Ramos (cell line): ENCODE data around the gene PPP4R3A.
"Not testable (repeated sequence)": the region's sequence is repeated elsewhere in the genome, so short reads cannot be mapped to it uniquely, and the experiment has no call there.

ENCODE experiments used
- in situ Hi-C: fragments of 300-500 bp; cut with MboI; formaldehyde crosslinking; loops from one replicate; pipeline ENCODE4 v1.14.3; 2022; ENCODE audit warnings: low sequenced_read_pairs; ENCODE audit not compliant: unreplicated experiment

The PPP4R3A gene

DNA sequence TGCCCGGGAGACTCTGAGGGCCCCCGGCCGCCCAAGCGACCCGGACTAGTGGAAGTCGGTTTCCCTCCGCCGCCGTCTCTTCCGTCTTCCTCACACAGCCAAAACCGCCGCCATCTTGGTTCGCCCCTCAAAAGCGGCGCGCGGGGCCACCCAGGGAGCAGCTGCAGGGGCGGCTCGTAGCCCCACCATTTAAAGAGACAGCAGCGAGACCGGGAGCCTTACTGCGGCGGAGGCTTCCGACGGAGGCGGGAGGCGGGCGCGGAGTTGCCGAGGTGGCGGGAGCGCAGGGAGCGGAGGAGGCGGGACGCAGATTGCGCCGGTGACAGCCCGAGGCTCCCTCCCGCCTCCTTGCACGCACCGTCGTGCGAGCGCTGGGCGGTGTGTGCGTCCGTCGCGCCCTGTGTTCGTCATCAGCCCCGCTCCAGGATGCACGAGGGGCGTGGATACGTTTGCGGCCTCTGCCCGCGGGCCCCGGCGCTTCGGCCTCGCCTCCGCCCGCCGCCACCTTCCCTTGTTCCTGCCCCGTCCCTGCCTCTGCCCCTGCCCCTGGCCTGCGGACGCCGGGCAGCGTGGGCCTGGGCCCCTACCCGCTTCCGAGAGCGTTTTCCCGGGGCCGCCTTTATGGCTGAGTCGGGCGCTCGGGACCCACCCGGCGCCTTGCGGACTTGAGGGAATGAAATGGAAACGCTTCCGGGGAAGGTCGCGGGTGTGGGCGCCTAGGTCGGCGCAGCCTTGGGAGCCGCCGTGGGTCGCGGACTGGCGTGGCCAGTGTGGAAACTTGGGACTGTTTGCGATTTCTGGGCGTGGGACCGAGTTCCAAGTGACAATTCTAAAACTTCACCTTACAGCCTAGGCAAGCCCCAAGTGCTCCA, at the start of gene PPP4R3A:
TSS of gene PPP4R3A (minus strand) at position 140 of the 872 bp plus-strand sequence. CDS start 663 bp downstream, outside the sequence.
- in situ Hi-C loops: no loop called here

DNA sequence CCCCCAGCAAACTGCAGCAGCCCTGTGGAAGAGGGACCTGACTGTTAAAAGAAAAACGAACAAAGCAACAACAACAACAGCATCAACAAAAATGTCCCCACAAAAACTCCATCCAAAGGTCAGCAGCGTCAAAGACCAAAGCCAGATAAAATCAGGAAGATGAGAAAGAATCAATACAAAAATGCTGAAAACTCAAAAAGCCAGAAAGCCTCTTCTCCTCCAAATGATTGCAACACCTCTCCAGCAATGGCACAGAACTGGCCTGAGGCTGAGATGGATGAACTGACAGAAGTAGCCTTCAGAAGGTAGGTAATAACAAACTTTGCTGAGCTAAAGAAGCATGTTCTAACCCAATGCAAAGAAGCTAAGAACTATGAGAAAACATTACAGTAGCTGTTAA, 45.4 kb upstream of the PPP4R3A start:
- in situ Hi-C loops: no loop called here

- in situ Hi-C loops: no loop called here
Measured at GRCh38 chr14:91554535-91555332, 44.6 kb upstream of the PPP4R3A start.

- in situ Hi-C loops: no loop called here
Measured at GRCh38 chr14:91548108-91548507, 38.0 kb upstream of the PPP4R3A start.

- in situ Hi-C loops: no loop called here
Measured at GRCh38 chr14:91545946-91546716, 36.0 kb upstream of the PPP4R3A start.

GRCh38 chr14:91545204-91545603, 35.1 kb upstream of the PPP4R3A start:
- in situ Hi-C loops: no loop called here

DNA sequence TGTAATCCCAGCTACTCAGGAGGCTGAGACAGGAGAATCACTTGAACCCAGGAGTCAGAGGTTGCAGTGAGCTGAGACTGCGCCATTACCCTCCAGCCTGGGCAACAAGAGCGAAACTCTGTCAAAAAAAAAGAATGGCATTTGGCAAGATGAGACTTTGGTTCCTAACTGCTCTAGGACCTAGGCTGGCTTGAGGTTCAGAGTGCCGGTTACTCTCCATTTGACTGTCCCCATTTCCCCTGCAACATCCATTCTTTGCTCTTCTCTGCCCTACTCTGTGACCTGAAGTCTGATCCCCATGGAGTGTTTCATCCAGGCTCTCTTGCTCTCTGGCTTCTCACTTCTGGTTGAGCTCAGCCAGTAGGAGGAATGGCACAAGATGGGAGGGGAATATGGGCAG, 26.2 kb upstream of the PPP4R3A start:
- in situ Hi-C loops: no loop called here

DNA sequence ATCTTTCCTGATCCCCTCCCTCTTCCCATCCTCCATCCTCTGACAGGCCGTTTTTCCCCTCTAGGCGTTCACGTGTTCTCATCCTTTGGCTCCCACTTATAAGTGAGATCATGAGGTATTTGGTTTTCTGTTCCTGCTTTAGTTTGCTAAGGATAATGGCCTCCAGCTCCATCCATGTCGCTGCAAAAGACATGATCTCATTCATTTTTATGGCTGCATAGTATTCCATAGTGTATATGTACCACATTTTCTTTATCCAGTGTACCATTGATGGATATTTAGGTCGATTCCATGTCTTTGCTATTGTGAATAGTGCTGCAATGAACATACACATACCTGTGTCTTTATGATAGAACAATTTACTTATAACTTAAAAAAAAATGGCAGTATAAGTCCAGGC, 23.9 kb upstream of the PPP4R3A start:
- in situ Hi-C loops: not testable (repeated sequence)

DNA sequence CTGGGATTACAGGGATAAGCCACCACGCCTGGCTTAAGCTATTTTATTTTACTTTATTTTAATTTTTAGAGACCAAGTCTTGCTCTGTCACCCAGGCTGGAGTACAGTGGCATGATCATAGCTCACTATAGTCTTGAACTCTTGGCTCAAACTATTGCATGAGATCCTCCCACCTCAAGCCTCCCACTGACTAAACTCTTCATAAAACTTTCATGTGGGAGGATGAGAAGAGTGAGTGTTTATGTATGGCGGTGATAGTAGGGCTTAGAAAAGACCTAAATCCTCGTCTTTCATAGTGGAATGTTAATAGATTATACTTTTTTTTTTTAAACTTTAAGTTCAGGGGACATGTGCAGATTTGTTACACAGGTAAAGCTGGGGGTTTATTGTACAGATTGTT, 23.5 kb upstream of the PPP4R3A start:
- in situ Hi-C loops: no loop called here

DNA sequence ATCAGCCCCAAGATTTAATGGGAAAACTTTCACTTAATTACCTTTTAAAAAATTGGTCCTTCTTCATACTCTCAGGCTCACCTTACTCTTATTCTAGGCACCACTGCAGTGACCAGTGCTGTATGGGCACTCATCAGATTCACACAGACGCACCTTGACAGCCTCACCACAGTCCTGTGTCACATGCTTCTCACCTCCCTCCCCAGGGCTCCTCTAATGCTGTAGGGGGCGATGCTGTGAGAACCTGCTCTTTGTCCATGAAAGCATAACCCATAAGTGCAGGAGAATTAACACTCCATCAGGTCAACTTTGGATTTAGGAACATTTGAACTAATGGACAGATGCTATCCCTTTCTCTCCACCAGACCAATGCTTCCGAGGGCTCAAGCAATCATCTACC, 13.9 kb upstream of the PPP4R3A start:
- in situ Hi-C loops: no loop called here

GRCh38 chr14:91521061-91521640, 11.0 kb upstream of the PPP4R3A start:
- in situ Hi-C loops: no loop called here

DNA sequence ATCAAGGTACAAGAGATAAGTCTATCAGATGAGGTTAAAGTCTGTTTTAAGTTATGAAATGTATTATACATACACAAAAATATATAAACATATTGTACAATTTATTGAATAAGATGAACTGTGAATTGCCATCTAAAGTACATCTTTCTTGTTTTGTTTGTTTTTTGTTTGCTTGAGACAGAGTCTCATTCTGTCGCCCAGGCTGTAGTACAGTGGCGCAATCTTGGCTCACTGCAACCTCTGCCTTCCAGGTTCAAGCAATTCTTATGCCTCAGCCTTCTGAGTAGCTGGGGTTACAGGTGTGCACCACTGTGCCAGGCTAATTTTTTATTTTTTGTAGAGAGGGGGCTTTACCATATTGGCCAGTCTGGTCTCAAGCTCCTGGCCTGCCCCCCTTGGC, 10.0 kb upstream of the PPP4R3A start:
- in situ Hi-C loops: no loop called here

DNA sequence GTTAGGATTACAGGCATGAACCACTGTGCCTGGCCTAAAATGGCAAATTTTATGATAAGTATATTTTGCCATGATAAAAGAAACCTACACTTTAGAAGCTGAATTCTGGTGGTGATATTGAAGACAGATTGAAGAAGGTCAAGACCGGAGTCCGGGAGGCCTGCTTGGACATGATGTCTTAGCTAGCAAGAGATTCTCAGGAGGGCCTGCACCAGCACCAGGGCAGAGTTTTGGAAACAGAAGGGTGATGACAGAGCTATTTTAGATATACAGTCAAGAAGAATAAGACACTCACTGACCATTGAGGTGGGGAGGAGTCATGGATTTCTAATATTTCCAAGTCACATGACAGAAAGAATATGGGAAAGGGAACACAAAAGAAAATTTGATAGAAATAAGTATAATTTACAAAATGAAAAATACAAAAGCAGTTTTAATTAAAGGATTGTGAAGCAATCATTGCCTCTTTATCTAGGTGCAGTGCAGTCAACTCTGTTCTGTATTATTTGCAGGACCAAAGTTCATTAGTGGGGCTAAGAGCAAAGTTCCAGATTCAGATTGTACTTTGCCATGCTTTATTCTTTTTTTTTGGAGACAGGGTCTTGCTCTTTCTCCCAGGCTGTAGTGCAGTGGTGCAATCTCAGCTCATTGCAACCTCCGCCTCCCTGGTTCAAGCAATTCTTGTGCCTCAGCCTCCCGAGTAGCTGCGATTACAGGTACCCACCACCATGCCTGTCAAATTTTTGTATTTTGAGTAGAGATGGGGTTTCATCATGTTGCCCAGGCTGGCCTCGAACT, 9.3 kb upstream of the PPP4R3A start:
- in situ Hi-C loops: no loop called here

DNA sequence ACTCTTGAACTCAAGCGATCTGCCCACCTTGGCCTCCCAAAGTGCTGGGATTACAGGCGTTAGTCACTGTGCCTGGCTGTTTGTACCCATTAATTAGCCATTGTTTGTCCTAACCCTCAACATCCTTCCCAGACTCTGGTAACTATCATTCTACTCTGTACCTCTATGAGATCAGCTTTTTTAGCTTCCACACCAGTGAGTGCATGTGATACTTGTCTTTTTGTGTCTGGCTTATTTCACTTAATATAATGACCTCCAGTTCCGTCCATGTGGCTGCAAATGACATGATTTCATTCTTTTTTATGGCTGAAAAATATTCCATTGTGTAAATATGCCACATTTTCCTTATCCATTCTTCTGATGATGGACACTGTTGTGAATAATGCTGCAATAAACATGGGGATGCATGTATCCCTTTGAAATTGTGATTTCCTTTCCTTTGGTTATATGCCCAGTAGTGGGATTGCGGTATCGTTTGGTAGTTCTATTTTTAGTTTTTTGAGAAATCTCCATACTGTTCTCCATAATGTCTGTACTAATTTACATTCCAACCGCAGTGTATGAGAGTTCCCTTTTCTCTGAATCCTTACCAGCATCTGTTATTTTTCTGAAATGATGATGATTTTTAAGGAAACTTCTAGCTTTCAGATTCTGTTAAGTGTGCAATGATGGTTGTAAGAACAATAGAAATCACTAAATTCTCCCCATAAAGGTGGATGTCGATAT, 6.7 kb upstream of the PPP4R3A start:
- in situ Hi-C loops: no loop called here

GRCh38 chr14:91515979-91516378, 5.9 kb upstream of the PPP4R3A start:
- in situ Hi-C loops: no loop called here

DNA sequence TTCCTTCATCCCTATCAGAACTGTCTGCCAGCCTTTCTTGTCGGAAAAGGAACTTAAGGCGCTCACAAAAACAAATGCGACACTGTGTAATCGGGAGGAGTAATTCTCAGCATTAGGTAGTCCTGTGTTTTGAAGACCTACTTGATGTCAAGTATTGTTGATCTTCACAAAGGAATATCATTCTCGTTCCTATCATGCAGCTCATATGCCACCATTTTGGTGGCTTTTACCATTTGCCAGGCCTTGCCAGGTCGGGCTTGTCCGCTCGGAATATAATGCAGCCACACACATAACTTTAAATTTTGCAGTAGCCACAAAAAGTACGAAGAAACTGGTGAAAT, 903 bp upstream of the PPP4R3A start:
- in situ Hi-C loops: no loop called here

DNA sequence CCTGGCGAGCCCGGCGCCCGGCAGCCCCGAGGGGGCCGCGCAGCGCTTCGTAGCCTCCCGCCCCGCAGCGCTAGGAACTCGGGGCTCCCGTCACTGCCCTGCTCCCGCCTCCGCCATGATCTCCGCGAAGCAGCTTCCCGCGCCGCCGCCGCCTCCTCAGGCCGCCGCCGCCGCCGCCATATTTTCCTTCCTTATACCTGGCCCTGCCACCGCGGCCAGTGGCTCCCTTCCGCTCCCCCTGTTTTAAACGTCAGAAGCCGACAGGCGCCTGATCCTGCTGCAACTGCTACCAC, 286 bp downstream of the PPP4R3A start:
- in situ Hi-C loops: no loop called here

DNA sequence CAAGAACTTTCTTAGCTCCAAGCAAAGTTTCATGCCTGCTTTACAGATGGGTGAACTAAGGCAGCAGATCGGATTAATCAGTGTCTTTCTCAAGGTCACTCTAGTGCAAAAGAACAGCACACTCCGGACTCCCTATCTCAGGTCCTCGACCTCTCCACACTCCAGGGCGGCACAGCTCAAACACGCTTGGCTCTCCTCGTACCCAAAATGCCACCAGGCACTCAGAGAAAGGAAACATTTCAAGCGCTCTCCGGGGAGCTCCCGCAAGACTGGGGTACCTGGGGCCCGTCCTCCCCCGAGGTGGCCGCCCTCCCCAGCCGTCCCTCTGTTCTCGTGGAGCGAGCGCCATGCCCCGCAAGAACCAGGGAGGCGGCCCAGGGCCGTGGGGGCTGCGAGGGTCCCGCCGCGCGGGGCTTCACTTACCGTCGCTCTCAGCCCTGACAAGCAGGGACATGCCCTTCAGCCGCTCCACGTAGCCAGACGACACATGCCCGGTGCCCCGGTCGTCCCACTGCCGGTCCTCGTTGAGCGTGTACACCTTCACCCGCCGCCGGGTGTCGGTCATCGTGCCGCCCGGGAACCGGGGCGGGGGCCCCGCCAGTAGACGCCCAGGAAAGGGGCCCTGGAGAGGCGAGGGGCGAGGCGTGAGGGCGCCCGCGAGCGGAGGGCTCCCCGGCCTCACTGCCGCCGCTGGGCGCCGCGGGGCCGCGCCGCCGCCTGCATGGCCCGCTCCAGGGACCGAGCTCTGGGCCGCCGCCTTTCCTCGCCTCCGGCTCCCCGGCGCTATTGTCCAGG, 830 bp downstream of the PPP4R3A start:
- in situ Hi-C loops: no loop called here
